GM19025 (cell line): ENCODE results near the gene MLH1.
A peak's percentile ranks its signal among the peaks of the same experiment; 100 is the strongest.
"Not testable (repeated sequence)": the region's sequence is repeated elsewhere in the genome, so short reads cannot be mapped to it uniquely, and the experiment has no call there.

Source experiments
- ATAC-seq: cut with Tn5 transposase; IDR thresholded peaks from one replicate; pipeline ENCODE4 v1.9.1; 2021; ENCODE audit warnings: mild to moderate bottlenecking, low read depth, moderate library complexity; ENCODE audit not compliant: unreplicated experiment

Gene MLH1

GRCh38 chr3:37031096-37031682 is 37.9 kb downstream of the MLH1 start:
- no peak for ATAC-seq

GRCh38 chr3:37032961-37033360 is 39.6 kb downstream of the MLH1 start:
- no peak for ATAC-seq

DNA sequence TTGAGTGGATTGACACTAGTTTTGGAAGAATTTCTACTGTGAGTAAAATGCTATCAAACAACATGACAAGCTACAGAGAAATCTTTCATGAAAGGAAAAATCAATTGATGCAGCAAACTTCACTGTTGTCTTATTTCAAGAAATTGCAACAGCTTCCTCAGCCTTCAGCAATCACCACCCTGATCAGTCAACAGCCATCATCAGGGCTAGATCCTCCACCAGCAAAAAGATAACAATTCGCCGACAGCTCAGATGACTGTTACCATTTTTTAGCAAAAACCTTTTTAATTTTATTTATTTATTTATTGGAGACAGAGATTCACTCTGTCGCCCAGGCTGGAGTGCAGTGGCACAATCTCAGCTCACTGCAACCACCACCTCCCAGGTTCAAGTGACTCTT is 44.0 kb downstream of the MLH1 start:
- ATAC-seq, result no peak

DNA sequence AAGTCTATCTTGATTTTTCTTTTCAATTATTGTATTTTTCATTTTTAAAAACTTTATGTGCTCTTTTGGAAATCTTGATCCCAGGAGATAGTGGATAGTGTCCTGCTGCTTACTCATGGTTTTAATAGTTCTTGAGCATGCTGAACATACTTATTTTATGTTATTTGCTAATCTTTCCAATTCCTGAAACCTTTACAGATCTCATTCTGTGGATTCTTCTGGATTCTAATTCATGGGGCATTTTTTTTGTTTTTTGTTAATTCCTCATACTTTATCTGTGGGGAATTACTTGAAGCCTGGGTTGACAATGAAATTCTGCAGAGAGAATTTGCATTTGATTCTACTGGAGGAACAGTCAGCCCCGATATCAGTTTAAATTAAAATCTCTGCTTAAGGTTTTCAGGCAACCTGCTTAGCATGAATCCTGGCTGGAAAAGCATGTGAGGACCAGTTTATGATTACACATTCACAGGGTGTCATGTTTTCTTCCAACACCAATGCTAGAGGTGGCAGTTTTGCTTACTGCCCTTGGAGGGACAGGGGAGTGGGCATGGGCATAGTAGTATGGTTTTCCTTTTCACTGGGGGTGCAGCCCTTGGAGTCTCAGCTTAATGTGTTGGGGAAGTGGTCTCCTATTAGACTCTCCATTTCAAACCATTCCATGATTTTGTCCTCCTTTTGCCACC is 46.0 kb downstream of the MLH1 start:
- ATAC-seq, result no peak

GRCh38 chr3:37040231-37040630 is 46.9 kb downstream of the MLH1 start:
- ATAC-seq, result no peak

DNA sequence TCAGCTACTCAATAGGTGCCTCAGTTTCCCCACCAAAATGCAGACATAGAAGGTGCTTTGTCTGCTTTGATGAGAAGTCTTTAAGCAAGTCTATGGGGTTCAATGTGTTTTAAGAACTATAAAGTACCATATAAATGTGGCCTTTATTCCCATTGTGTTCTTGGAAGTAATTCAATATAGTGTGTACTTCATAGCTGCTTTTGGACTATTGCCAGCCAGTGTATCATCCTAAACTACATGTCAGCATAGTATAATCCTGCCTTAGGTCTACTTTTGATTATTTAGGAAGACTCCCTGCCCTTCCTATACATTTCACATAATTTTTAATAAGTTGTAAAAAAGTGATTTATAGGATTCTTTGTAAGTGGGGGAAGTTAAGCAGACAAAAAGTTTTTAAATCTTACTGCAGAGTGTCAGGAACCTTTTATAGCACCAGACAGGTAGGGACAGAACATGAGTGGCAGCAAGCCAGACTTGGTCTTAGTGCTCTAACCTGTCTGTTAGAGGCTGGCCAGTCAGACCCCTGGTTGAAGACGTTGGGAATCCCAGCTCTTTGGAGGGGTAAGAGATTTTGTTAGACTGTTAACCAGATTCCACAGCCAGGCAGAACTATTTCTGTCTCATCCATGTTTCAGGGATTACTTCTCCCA is 48.4 kb downstream of the MLH1 start:
- no peak for ATAC-seq

- not testable (repeated sequence) for ATAC-seq
These were observed 49.4 kb downstream of the MLH1 start for GRCh38 chr3:37042712-37043111.

DNA sequence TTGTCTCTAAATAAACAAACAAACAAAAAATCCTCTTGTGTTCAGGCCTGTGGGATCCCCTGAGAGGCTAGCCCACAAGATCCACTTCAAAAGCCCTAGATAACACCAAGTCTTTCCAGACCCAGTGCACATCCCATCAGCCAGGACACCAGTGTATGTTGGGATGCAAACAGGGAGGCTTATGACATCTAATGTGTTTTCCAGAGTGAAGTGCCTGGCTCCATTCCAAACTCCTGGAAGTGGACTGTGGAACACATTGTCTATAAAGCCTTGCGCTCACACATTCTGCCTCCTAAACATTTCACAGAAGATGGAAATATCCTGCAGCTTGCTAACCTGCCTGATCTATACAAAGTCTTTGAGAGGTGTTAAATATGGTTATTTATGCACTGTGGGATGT is 57.0 kb downstream of the MLH1 start:
- ATAC-seq, result no peak

DNA sequence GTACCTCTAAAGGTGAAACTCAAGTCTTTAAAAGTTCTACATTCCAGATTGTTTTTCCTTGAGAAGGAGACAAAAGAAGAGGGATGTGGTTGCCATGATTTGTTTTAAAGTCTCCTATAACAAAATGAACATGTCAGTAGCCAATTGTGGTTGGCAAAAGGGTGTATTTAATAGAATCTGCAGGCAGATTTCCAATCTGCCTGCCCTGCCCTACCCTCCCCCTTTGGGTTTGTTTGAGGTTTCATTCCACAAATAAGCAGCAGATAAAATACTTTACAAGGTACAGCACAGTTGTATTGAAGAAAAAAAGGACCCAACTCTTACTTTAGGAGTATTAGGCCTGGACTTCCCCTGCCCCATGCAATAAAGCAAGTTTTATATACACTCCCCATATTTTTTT is 59.5 kb downstream of the MLH1 start:
- no peak for ATAC-seq

GRCh38 chr3:37053337-37053736 is 60.0 kb downstream of the MLH1 start:
- ATAC-seq, result no peak

GRCh38 chr3:37053753-37054152 is 60.4 kb downstream of the MLH1 start:
- ATAC-seq, result no peak

DNA sequence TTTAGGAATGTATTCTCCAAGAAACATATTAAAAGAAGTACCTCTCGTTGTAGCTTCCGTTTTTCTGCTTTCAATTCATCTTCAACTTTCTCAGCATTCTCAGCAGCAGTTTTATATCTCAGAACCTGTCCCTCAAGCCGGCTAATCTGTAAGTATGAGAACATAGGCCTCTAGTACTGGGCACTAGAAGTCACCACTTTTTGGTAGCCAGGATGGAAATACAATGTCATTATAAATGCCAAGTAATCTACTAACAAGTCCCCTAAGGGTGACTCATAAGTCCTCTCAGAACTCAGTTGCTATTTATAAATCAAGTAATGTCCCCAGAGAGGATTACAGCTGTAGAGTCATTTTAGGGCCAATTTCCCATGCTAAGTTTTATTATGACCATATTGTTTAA is 61.1 kb downstream of the MLH1 start:
- ATAC-seq, result peak; percentile 84

GRCh38 chr3:37055077-37055476 is 61.8 kb downstream of the MLH1 start:
- not testable (repeated sequence) for ATAC-seq

- no peak for ATAC-seq
These were observed 63.5 kb downstream of the MLH1 start for GRCh38 chr3:37056826-37057225.

- ATAC-seq, result no peak
These were observed 64.8 kb downstream of the MLH1 start for GRCh38 chr3:37058117-37058516.

GRCh38 chr3:37064747-37065146 is 71.4 kb downstream of the MLH1 start:
- ATAC-seq, result no peak

DNA sequence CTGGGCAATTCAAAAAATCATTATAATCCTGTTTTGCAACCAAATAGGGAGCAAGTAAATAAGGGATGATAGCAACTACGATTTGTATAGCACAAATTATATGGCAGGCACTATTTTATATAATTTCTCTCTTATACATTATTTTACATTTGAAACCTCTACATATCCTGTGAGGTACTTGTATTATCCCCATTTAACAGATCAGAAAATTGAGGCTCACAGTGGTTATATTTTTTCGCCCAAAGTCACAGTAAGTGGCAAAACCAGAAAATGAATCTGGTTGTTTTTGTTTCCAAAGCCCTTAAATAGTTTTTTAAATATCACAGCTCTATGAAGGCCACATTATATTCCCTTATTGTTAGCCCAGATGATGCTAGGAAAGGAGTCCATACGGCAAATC is 74.3 kb downstream of the MLH1 start:
- ATAC-seq, result no peak

DNA sequence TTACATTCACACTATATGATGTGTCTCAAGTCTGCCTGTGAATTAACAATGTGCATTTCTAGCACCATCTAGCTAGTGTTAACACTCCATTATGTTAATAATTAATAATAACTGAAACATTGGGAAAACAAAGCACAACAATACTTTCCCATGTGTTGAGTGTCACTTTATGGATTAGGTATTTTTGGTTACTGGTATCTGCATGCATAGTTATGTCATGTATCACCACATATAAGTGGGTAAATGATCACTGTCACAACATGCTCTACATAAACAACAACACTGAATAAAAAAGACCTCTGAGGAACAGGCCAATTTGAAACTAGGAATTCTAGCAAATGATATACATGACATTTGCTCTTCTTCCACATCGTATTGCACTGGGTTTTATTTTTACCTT is 74.7 kb downstream of the MLH1 start:
- ATAC-seq, result no peak

DNA sequence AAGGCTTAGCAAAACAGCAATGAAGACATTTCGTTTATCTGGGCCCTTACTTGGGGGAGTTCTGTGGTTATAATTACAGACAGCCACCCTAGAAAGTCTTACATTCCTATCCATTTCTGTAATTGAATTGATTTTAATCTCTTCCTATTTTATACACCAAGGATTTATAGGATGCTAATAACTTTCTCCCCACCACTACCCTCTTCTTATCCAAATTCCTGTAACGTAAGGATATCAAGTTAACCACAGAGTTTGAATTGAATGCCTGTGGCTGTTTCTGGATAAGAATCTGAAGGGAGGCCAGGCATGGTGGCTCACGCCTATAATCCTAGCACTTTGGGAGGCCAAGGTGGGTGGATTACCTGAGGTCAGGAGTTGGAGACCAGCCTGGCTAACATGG is 78.6 kb downstream of the MLH1 start:
- no peak for ATAC-seq

GRCh38 chr3:37072892-37073291 is 79.6 kb downstream of the MLH1 start:
- no peak for ATAC-seq

GRCh38 chr3:37074178-37074577 is 80.9 kb downstream of the MLH1 start:
- no peak for ATAC-seq

GRCh38 chr3:37075955-37076354 is 82.6 kb downstream of the MLH1 start:
- ATAC-seq, result no peak
